Measurements from ENCODE around the gene PITRM1.

PITRM1 gene

DNA sequence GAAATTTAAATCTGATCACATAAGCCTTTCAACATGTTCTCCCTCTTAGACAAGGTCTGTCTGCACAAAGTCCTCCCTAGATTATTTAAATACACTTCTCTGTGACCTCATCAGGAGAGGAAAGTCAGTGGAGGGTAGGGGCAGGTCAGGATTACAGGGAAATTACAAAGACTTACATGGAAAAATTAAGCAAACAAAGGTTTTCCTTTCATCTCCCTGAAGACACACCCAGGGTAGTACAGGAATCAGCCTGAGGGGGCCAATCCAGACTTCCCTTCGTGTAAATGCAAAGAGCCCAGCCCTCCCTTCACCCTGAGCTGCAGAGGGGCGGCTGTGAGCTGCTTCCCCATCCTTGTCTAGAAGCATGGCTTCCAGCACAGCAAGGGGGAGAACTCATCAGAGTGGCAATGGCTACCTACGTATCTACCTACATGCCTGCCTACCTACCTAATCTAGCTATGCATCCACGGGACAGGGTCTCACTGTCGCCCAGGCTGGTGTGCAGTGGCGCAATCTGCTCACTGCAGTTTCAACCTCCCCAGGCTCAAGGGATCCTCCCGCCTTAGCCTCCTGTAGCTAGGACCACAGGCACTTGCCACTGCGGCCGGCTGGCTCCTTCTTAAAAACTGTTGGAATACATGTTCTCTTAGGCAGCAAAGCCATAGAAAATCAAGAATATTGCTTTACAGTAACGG, 33.2 kb downstream of the PITRM1 start:
- no peak for DNase-seq (ENCODE audit: low read depth)

DNA sequence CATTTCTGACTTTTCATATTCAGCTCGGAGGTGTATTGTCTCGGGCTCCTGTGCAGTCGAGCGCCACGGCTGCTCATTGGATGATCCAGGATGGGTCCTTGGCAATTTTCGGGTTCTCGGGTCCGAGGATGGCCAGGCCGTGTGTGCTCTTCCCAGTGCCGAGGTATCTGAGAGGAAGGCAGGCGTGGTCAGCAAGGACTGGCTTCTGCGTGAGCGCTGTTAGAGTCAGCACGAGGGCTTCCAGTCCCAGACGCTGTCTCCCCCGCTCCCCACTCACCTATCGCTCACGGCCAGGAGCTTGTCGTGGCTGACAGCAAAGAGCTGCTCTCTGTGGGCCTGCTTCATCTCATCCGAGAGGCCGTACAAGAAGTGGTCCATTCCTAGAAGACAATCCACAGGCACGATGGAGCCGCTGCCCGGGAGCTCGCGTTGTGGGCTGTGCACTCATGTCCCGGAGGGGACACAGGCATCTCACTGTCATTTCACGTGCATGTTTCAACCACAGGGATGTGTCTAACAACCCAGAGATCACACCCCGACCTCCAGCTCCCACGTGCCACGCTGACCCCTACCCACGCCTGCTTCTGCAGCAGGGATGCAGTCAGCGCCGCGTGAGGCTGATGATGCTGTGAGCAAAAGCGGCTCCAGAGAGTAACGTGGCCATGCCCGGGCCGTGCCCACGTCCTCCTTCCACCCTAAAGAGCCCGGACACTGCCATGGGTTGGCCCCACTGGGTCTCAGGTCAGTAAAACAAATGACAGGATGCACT, 34.4 kb downstream of the PITRM1 start:
- DNase-seq (ENCODE audit: low read depth) = no peak

- no peak for DNase-seq (ENCODE audit: low read depth)
Observed at GRCh38 chr10:3136763-3137611, 35.6 kb downstream of the PITRM1 start.

- DNase-seq (ENCODE audit: low read depth) = no peak
Observed at GRCh38 chr10:3136336-3136735, 36.2 kb downstream of the PITRM1 start.

DNA sequence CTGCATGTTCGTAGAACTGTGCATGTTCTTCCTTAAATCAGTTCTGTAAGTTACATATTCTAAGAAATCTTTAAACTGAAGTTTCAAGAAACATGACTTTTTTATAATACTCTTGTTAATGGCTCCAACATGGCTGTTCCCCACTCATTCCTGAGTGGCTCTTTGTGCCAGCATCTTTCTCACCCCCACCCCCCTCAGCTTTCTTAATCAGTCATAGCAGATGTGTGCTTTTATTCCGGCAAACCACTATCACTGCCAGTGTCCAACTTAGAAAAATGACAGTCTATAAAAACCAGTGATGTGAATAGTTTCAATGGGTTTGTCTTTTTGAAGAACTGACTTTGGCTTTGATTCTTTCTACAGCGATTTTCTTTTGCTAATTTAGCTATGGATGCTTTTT, 37.6 kb downstream of the PITRM1 start:
- DNase-seq (ENCODE audit: low read depth) = no peak

DNA sequence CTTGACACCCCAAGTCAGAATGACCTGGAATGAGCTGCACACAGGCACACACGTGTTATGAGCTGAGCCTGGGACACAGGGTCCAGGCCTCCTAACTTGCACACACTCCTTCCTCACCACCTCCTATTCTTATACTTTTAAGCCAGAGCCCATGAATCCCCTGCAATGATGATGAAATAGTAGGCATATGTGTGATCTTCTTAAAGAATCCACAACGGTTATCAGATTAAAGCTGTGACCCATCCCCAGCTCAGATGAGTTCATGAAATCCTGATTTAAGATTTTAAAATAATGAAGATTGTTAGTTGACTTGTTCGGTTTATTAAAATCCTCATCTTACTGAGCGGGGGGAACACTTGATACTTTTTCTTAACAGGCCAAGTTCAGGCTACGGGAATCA, 38.6 kb downstream of the PITRM1 start:
- no peak for DNase-seq (ENCODE audit: low read depth)

DNA sequence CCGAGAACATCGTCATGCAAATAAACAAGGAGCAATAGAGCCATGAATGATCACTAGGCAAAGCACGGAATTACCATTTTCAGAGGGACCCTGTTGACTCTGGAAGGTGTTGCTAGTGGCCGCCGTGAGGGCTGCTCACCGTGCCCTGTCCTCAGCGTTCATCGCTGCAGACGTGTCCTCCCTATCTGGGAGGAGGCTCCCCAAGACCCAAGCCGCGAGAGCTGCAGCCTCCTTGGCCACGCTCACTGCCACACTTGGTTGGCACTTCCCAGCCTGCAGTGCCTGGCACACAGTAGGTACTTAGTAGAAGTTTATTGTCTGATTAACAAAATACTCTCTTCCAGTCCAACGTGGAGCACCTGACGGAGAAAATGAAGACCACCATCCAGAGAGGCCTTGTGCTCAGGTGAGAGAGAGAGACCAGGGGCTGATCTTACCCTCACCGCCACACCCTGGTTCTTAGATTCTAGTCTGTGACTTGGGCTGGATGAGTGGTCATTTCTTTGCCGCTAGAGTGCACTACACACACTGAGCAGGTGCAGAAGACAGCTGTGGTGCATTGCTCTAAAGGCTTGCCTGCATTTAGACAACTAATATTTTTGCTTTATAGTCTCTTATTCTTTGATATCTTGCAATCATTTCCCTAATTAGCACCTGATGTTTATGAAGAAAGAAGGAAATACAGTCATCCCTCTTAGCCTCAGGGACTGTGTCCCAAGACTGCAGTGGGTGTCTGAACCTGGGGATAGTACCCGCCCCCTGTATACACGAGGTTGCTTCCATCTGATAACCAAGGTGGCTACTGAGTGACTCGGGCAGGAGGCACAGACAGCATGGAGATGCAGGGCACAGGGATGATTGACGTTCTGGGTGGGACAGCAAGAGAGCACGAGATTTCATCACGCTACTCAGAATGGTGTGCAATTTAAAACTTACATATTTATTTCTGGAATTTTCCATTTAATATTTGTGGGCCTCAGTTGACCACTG, 40.3 kb downstream of the PITRM1 start:
- no peak for DNase-seq (ENCODE audit: low read depth)

DNA sequence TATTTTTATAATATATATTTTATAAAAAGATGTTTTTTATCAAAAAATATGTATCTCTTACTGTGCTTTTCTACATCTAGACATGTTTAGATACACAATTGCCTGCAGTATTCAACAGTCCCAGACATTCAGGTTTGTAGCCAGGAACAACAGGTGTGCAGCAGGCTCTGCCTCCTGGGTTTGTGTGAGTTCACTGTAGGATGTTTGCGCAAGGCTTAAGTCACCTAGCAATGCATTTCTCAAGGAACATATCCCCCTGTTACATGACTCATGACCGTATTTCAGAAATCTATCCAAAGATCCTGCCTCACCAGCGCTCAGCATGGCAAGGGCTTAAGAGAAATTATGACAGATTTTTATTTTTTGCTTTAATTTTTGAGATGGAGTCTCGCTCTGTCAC, 41.5 kb downstream of the PITRM1 start:
- no peak for DNase-seq (ENCODE audit: low read depth)

GRCh38 chr10:3129581-3130340, 42.8 kb downstream of the PITRM1 start:
- DNase-seq (ENCODE audit: low read depth) = no peak

DNA sequence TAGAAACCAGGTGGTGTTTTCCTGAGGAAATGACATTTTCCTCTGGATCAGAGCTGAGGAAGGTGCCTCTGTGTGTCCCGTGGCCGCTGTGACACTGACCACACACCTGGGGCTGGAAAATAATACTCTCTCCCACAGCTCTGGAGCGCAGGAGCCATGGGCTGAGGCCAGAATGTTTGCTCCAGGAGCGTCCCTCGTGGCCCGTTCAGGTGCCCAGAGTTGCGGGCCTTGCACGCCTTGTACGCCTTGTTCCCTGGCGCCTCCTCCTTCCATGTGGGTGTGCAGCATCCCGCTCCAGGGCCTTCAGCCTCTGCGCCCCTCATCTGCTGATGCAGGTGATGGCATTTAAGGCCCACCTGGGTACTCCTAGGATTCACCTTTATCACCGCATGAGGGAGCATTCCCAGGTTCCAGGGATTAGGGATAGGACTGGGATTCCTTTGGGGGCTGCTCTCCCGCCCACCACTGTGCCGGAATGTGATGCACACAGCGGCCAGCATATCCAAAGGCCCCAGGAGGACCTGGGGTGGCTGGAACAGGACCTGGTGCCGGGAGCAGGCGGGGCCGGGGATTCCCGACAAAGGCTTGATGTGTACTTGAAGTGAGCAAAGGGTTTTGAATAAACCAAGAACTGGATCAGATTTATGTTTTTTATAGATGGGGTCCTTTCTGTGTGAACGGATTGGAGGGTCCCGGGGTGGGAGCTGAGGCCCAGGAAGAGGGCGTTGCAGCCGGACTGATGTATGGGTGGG, 44.0 kb downstream of the PITRM1 start:
- DNase-seq (ENCODE audit: low read depth) = no peak

DNA sequence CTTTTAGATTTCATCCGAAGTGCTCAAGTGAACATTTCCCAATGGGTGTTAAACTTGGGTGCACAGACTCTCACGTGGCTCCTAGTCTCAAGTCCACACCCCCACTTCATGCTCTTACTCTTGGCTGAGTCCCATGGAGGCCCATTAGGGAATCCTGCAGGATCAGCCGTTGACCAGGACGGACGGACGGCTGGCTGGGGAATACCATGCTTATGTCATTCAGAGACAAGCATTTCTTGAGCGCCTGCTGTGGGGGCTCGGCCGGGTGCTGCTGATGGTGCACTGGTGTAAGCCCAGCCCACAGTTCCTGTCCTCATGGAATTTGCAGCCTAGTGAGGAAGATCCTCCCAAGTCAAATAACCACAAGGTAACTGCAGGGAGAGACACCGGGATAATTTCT, 44.7 kb downstream of the PITRM1 start:
- no peak for DNase-seq (ENCODE audit: low read depth)

GRCh38 chr10:3126741-3127346, 45.7 kb downstream of the PITRM1 start:
- no peak for DNase-seq (ENCODE audit: low read depth)

DNA sequence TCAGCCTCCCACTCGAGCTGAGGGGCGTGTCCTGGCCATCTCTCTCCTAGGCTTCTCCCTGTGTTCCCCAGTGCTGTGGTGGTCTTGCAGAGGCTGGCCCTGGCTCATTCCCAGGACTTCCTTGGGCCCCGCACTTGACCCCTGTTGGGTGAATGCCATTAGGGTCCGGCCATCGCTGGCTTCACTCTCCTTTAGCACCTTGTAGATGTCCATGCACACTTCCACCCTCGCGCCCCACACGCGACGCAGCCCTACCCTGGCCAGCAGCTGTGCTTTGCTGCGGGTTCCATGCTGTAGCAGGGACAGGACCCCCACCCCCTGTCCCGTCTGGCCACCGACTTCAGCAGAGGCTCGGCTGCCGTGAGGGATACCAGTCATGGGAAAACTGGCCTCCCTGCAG, 46.3 kb downstream of the PITRM1 start:
- DNase-seq (ENCODE audit: low read depth) = no peak

GRCh38 chr10:3125527-3126170, 46.9 kb downstream of the PITRM1 start:
- no peak for DNase-seq (ENCODE audit: low read depth)

DNA sequence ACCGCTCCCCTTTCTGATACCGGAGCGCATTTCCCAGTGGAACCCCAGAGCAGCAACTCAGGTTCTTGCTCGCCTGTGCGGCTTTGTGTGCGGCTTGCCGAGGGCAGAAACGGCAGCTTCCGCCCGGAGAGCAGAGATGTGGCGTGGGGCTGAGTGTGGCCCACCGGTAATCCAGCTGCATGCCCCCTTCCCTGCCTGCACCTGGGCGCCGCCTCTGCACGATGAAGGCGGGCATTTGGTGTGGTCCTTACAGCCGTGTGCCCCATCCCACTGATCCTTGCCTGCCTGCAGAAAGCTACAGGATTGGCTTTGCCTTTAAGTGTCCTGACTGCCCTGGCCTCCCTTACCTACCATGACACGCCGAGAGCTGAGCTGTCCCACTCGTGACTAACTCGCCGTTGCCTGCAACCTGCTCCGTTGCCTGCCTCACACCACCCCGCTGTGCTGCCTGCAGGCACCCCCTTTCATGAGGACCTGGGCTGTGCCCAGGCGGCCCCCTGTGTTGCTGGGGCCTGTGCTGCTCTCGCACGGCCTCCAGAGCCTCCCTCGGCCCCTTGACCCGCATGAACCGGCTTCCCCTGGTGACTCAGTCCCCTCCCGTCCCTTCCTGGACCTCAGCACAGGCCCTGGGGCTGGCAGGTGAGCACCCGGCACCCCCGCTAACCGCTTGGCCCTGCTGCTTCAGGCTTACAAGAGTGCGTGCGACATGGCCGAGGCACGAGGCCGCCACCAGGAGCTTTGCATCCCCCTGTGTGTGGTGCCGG, 48.0 kb downstream of the PITRM1 start:
- DNase-seq (ENCODE audit: low read depth) = no peak

GRCh38 chr10:3123571-3124411, 48.8 kb downstream of the PITRM1 start:
- no peak for DNase-seq (ENCODE audit: low read depth)

DNA sequence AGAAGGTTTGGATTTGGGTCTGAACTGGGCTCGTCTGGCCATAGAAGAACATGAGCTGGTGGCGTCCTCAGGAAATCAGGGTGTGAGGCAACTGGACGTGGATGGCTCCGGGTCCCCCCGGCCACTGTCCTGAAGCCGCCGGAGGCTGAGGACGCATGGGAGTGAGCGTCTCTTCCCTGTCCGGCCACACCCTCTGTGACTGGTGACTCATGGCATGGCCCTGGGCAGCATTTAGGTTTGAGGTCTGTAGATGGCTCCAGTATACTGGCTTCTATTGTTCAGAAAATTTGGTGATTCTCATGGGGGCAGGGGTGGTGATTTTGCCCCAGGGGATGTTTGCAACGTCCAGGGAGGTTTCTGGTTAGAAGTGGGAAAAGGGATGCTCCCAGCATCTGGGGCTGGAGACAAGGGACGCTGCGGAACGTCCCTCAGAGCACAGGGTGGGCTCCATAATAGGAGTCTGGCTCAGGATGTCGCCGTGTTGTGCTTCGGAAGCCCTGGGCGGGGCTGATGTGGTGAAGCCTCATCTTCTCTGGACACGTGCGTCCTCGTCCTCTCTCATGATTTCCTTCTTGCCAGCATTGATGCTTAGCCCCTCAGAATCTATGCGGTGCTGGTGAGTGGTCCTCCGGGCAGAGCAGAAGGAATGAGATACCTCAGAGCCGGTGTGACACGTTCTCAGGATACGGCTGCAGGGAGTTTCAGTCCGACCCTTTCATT, 49.9 kb downstream of the PITRM1 start:
- no peak for DNase-seq (ENCODE audit: low read depth)

Data from T-helper 22 cell (primary cell).